Skeletal muscle satellite cell (primary cell): ENCODE results near the gene SMS.

Experiments
- H3K27me3 ChIP-seq: 2 replicates; pipeline ENCODE4 v1.7.0; 2013; ENCODE audit warnings: low read length; ENCODE audit not compliant: control insufficient read depth, insufficient read depth
- H3K36me3 ChIP-seq: 2 replicates; pipeline ENCODE4 v1.7.0; 2013; ENCODE audit warnings: mild to moderate bottlenecking, control low read depth, low read length; ENCODE audit not compliant: insufficient read depth
- H3K4me1 ChIP-seq: 2 replicates; pipeline ENCODE4 v1.7.0; 2013; ENCODE audit warnings: low read length; ENCODE audit not compliant: control insufficient read depth, insufficient read depth
- H3K4me2 ChIP-seq: 2 replicates; pipeline ENCODE4 v1.7.0; 2013; ENCODE audit warnings: mild to moderate bottlenecking, low read length
- H3K4me3 ChIP-seq: 2 replicates; pipeline ENCODE4 v1.7.0; 2013; ENCODE audit warnings: low read length
- H3K9ac ChIP-seq: 2 replicates; pipeline ENCODE4 v1.7.0; 2013; ENCODE audit warnings: mild to moderate bottlenecking, low read depth, low read length, moderate library complexity
- H3K9me3 ChIP-seq: replicated peaks from 2 replicates; pipeline ENCODE4 v1.7.0; 2013; ENCODE audit warnings: mild to moderate bottlenecking, control low read depth, low read length

Gene SMS

DNA sequence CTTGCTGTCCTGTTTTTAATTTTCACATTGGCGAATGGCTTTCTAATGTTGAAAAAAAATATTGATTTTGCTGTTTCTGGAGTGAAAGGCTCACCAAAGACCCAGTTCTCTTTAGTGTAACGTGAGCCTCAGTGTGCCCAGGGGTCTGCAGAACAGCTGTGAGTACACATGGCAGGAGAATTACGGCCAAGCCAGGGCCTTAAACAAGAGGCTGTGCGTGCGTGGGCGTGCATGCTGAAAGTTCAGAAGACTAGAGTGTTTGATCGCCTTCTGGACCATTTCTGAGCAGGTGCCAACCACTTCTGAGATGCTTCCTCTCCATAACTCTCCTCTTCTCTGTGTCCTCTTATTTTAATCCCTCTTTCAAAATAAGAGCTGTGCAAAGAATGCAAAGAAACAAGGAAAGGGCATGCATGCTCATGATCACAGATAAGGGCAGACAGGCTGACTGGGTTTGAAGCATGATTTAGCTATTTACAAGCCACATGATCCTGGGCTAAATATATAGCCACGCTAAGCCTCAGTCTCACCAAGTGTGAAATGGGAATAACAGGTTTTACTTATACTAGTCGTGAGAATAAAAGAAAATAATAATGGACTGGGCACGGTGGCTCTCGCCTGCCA lies 101.5 kb downstream of the SMS start:
- no peaks in the 10 kb centered on the region for H3K36me3 ChIP-seq
- H3K9ac ChIP-seq, result no peak overlapping the region
- H3K27me3 ChIP-seq, result no peaks in the 10 kb centered on the region

DNA sequence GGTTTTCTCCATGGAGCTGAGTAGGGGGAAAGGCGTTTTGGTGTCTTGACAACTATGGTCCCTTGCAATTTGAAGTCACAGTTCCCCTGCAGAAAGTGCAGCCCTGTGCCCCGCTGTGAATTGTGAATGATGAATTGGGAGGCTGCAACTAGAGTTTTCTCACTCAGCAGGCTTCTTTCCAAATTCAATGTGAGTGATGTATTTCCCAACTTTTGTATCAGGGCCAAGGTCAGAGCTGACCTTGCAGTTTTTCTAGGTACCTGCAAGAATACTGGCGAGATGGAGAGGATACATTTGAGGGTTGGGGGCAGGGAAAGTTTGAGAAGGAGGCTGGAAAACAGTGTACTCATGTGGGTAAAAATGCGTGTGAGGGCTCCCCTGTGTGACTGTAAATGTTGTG lies 103.4 kb downstream of the SMS start:
- H3K27me3 ChIP-seq, result no peaks in the 10 kb centered on the region
- no peaks in the 10 kb centered on the region for H3K9me3 ChIP-seq
- H3K9ac ChIP-seq, result no peak overlapping the region
- no peak overlapping the region for H3K4me3 ChIP-seq
- no peaks in the 10 kb centered on the region for H3K4me1 ChIP-seq
- no peak overlapping the region for H3K4me2 ChIP-seq
- H3K36me3 ChIP-seq, result no peaks in the 10 kb centered on the region

More for the DNA sequence above, 101.5 kb downstream of the SMS start:
- no peaks in the 10 kb centered on the region for H3K4me1 ChIP-seq
- no peak overlapping the region for H3K4me2 ChIP-seq
- no peaks in the 10 kb centered on the region for H3K9me3 ChIP-seq
- no peak overlapping the region for H3K4me3 ChIP-seq
